ENCODE data around the gene ZC3H11A. TPM values are rescaled to one million over a fixed set of nuclear protein-coding genes. Genes with fewer than 3 reads are reported as not detected.

Gene ZC3H11A
- total RNA-seq, 1 experiment from 2014 or later, result 75.2 TPM

GRCh38 chr1:203764105-203765028 lies 31.1 kb upstream of the ZC3H11A start (continued):
- TF ChIP-seq ELF4 (CRISPR knock-in tag; IDR thresholded peaks at IDR 0.05; ENCODE audit: low read depth) (no peak), ZNF671 (CRISPR knock-in tag; IDR thresholded peaks at IDR 0.05) (no peak), ZNF219 (CRISPR knock-in tag; IDR thresholded peaks at IDR 0.05; ENCODE audit: borderline replicate concordance) (no peak), JUN (CRISPR knock-in tag; IDR thresholded peaks at IDR 0.05) (no peak), ATF6 (CRISPR knock-in tag; IDR thresholded peaks at IDR 0.05) (no peak)

- H3K36me3 Mint-ChIP-seq, result no peaks in the 10 kb centered on the region
- H3K4me3 Mint-ChIP-seq, result no peak within 1 kb of the TSS
- DNase-seq (ENCODE audit: low spot score) (no peak), ATAC-seq (no peak)
- POLR2A ChIA-PET, result interaction anchor here (0.6 kb wide), 1 partner anchor 76 kb away, joined by 3 read pairs; no protein-coding TSS in a partner anchor
- CTCF ChIA-PET, result interaction anchor here (2.3 kb wide), 1 partner anchor 498 kb away, joined by 5 read pairs; no protein-coding TSS in a partner anchor
- no peaks in the 10 kb centered on the region for H3K9me3 Mint-ChIP-seq
- H3K4me1 Mint-ChIP-seq, result no peaks in the 10 kb centered on the region; the same call in 1 of the 2 replicates
- no peak within 1 kb of the TSS; the same call in 1 of the 2 replicates for H3K27ac Mint-ChIP-seq
- H3K27me3 Mint-ChIP-seq (ENCODE audit: low read depth), result no peaks in the 10 kb centered on the region
- TF ChIP-seq RELA (CRISPR knock-in tag; IDR thresholded peaks at IDR 0.05; ENCODE audit: borderline replicate concordance) (no peak), MLX (CRISPR knock-in tag; IDR thresholded peaks at IDR 0.05) (no peak), AR (CRISPR knock-in tag; IDR thresholded peaks at IDR 0.05) (no peak), ZBTB43 (CRISPR knock-in tag; IDR thresholded peaks at IDR 0.05) (no peak), E2F4 (CRISPR knock-in tag; IDR thresholded peaks at IDR 0.05; ENCODE audit: borderline replicate concordance, low read depth) (no peak), TP53 (CRISPR knock-in tag; IDR thresholded peaks at IDR 0.05) (no peak), ATF1 (CRISPR knock-in tag; IDR thresholded peaks at IDR 0.05) (no peak), ETV6 (CRISPR knock-in tag; IDR thresholded peaks at IDR 0.05) (no peak), PRRX2 (CRISPR knock-in tag; IDR thresholded peaks at IDR 0.05) (no peak), FOXP4 (CRISPR knock-in tag; IDR thresholded peaks at IDR 0.05) (no peak), ESRRA (CRISPR knock-in tag; IDR thresholded peaks at IDR 0.05; ENCODE audit: borderline replicate concordance) (no peak), ZBTB21 (CRISPR knock-in tag; IDR thresholded peaks at IDR 0.05; ENCODE audit: borderline replicate concordance) (no peak), ZNF423 (CRISPR knock-in tag; IDR thresholded peaks at IDR 0.05) (no peak), ZNF425 (CRISPR knock-in tag; conservative IDR thresholded peaks at IDR 0.05) (no peak)
- TF ChIP-seq, protein P1, sequence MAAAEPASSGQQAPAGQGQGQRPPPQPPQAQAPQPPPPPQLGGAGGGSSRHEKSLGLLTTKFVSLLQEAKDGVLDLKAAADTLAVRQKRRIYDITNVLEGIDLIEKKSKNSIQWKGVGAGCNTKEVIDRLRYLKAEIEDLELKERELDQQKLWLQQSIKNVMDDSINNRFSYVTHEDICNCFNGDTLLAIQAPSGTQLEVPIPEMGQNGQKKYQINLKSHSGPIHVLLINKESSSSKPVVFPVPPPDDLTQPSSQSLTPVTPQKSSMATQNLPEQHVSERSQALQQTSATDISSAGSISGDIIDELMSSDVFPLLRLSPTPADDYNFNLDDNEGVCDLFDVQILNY (CRISPR knock-in tag; IDR thresholded peaks at IDR 0.05), result no peak
These were observed 30.2 kb upstream of the ZC3H11A start, which contains the start of gene LAX1 for GRCh38 chr1:203765029-203765837. Gene LAX1 (plus strand): TSS chr1:203765183. CDS start chr1:203765566, 383 bp downstream.

Data from WTC11 (cell line).